ENCODE results near the gene CTNNA3. TPM values are rescaled to one million over a fixed set of nuclear protein-coding genes. Genes with fewer than 3 reads are reported as not detected.

CTNNA3 gene
- total and polyA plus RNA-seq, 2 donors (not counting 3 experiments of a cell fraction or from before 2014, with no cell fraction given) = not detected

- H3K27ac ChIP-seq (ENCODE audit: insufficient read depth, low read depth, low read length) = no peak overlapping the region
- H3K27me3 ChIP-seq (ENCODE audit: control insufficient read depth in 2 of 2, insufficient read depth in 2 of 2, low read length in 2 of 2) = no peaks in the 10 kb centered on the region
- no peaks in the 10 kb centered on the region for H3K9me3 ChIP-seq (replicated peaks; ENCODE audit: control insufficient read depth, insufficient read depth, low read length)
- H2AFZ ChIP-seq (ENCODE audit: low read depth, low read length) = no peak overlapping the region
- ChIA-PET CTCF (no interaction called here), POLR2A (no interaction called here)
- no peaks in the 10 kb centered on the region for H3K9me1 ChIP-seq (replicated peaks; ENCODE audit: control insufficient read depth, extremely low read depth, insufficient read depth, low read length)
- dilution Hi-C loops (cut with MboI; ENCODE audit: extremely low pct_ligation_motif_present, low sequenced_read_pairs) (no loop called here), intact Hi-C loops (cut with micrococcal nuclease) (no loop called here)
- H3K9ac ChIP-seq (replicated peaks; ENCODE audit: extremely low read depth, insufficient read depth, low read length) = no peak overlapping the region
- no peak for TF ChIP-seq POLR2AphosphoS5 (IDR thresholded peaks at IDR 0.05; ENCODE audit: insufficient read depth, low read depth, low read length)
- no peak for TF ChIP-seq POLR2A (IDR thresholded peaks at IDR 0.05; ENCODE audit: low read depth, low read length)
- TF ChIP-seq JUN (IDR thresholded peaks at IDR 0.05; ENCODE audit: borderline replicate concordance, insufficient read depth, insufficient read length, low read depth) = no peak
- TF ChIP-seq MYC (IDR thresholded peaks at IDR 0.05; ENCODE audit: low read depth, low read length) = no peak
- no peak for TF ChIP-seq GATA2 (IDR thresholded peaks at IDR 0.05; ENCODE audit: insufficient read depth, insufficient read length, low read depth, low read length)
- DNase-seq (ENCODE audit: low read depth, low spot score) (no peak), FAIRE-seq (no peak)
- no peaks in the 10 kb centered on the region for H3K4me1 ChIP-seq (ENCODE audit: control insufficient read depth, extremely low read depth, insufficient read depth, low read length)
- BruUV-seq (replicated peaks) = no TSS peak
- no peak overlapping the region for H3K4me2 ChIP-seq (ENCODE audit: insufficient read depth, low read length)
- no peak overlapping the region for H3K4me3 ChIP-seq (replicated peaks in 1 of 3; ENCODE audit: insufficient read depth in 1 of 3, low read depth in 1 of 3, low read length in 3 of 3)
- H4K20me1 ChIP-seq (replicated peaks; ENCODE audit: control insufficient read depth, extremely low read depth, insufficient read depth, low read length) = no peaks in the 10 kb centered on the region
- H3K36me3 ChIP-seq (ENCODE audit: control insufficient read depth in 2 of 2, extremely low read depth in 1 of 2, insufficient read depth in 2 of 2, low read length in 2 of 2) = no peaks in the 10 kb centered on the region
- H3K79me2 ChIP-seq (ENCODE audit: control insufficient read depth, insufficient read depth, low read length) = no peaks in the 10 kb centered on the region
These were observed 1802.3 kb downstream of the CTNNA3 start for GRCh38 chr10:65893676-65894075.

GRCh38 chr10:65892284-65892683, 1803.7 kb downstream of the CTNNA3 start:
- Histone ChIP-seq H3K27ac (ENCODE audit: insufficient read depth, low read depth, low read length) (no peak overlapping the region), H3K9me3 (replicated peaks; ENCODE audit: control insufficient read depth, insufficient read depth, low read length) (no peaks in the 10 kb centered on the region), H3K79me2 (ENCODE audit: control insufficient read depth, insufficient read depth, low read length) (no peaks in the 10 kb centered on the region), H3K4me1 (ENCODE audit: control insufficient read depth, extremely low read depth, insufficient read depth, low read length) (no peaks in the 10 kb centered on the region), H2AFZ (ENCODE audit: low read depth, low read length) (no peak overlapping the region), H3K9ac (replicated peaks; ENCODE audit: extremely low read depth, insufficient read depth, low read length) (no peak overlapping the region), H3K4me3 (replicated peaks in 1 of 3; ENCODE audit: insufficient read depth in 1 of 3, low read depth in 1 of 3, low read length in 3 of 3) (no peak overlapping the region), H3K27me3 (ENCODE audit: control insufficient read depth in 2 of 2, insufficient read depth in 2 of 2, low read length in 2 of 2) (no peaks in the 10 kb centered on the region), H3K9me1 (replicated peaks; ENCODE audit: control insufficient read depth, extremely low read depth, insufficient read depth, low read length) (no peaks in the 10 kb centered on the region), H4K20me1 (replicated peaks; ENCODE audit: control insufficient read depth, extremely low read depth, insufficient read depth, low read length) (no peaks in the 10 kb centered on the region), H3K4me2 (ENCODE audit: insufficient read depth, low read length) (no peak overlapping the region), H3K36me3 (ENCODE audit: control insufficient read depth in 2 of 2, extremely low read depth in 1 of 2, insufficient read depth in 2 of 2, low read length in 2 of 2) (no peaks in the 10 kb centered on the region)
- no TSS peak for BruUV-seq (replicated peaks)
- POLR2A ChIA-PET = no interaction called here
- CTCF ChIA-PET = no interaction called here
- dilution Hi-C loops (cut with MboI; ENCODE audit: extremely low pct_ligation_motif_present, low sequenced_read_pairs) = no loop called here
- TF ChIP-seq FOS (IDR thresholded peaks at IDR 0.05; ENCODE audit: borderline replicate concordance, insufficient read depth, low read length) = no peak
- TF ChIP-seq POLR2AphosphoS5 (IDR thresholded peaks at IDR 0.05; ENCODE audit: insufficient read depth, low read depth, low read length) = no peak
- no peak for TF ChIP-seq MYC (IDR thresholded peaks at IDR 0.05; ENCODE audit: low read depth, low read length)
- TF ChIP-seq POLR2A (IDR thresholded peaks at IDR 0.05; ENCODE audit: low read depth, low read length) = no peak
- TF ChIP-seq GATA2 (IDR thresholded peaks at IDR 0.05; ENCODE audit: insufficient read depth, insufficient read length, low read depth, low read length) = no peak
- no peak for TF ChIP-seq EZH2 (IDR thresholded peaks at IDR 0.05; ENCODE audit: borderline replicate concordance, low read depth, low read length, severe bottlenecking)
- no peak for TF ChIP-seq MAX (IDR thresholded peaks at IDR 0.05; ENCODE audit: insufficient read depth, insufficient read length)
- TF ChIP-seq JUN (IDR thresholded peaks at IDR 0.05; ENCODE audit: borderline replicate concordance, insufficient read depth, insufficient read length, low read depth) = no peak
- TF ChIP-seq CTCF (IDR thresholded peaks at IDR 0.05; ENCODE audit: extremely low read depth in 1 of 2, insufficient read depth in 1 of 2, low read depth in 1 of 2, low read length in 2 of 2) = no peak
- FAIRE-seq (no peak), DNase-seq (ENCODE audit: low read depth, low spot score) (no peak)
- intact Hi-C loops (cut with micrococcal nuclease) = no loop called here
